Measurements from ENCODE around the gene S100A2.

GRCh38 chr1:153563483-153563901 lies 2.2 kb downstream of the S100A2 start:
- no peak for TF ChIP-seq POLR2A (IDR thresholded peaks at IDR 0.05)
- TF ChIP-seq, protein P1, sequence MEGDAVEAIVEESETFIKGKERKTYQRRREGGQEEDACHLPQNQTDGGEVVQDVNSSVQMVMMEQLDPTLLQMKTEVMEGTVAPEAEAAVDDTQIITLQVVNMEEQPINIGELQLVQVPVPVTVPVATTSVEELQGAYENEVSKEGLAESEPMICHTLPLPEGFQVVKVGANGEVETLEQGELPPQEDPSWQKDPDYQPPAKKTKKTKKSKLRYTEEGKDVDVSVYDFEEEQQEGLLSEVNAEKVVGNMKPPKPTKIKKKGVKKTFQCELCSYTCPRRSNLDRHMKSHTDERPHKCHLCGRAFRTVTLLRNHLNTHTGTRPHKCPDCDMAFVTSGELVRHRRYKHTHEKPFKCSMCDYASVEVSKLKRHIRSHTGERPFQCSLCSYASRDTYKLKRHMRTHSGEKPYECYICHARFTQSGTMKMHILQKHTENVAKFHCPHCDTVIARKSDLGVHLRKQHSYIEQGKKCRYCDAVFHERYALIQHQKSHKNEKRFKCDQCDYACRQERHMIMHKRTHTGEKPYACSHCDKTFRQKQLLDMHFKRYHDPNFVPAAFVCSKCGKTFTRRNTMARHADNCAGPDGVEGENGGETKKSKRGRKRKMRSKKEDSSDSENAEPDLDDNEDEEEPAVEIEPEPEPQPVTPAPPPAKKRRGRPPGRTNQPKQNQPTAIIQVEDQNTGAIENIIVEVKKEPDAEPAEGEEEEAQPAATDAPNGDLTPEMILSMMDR (IDR thresholded peaks at IDR 0.05), result no peak

All from right lobe of liver (tissue), 4 donors.